GM19468 (cell line): ENCODE data around the gene RABL6.

Experiments used
- ATAC-seq: cut with Tn5 transposase; IDR thresholded peaks from one replicate; pipeline ENCODE4 v1.9.1; 2021; ENCODE audit warnings: mild to moderate bottlenecking, moderate library complexity, moderate number of reproducible peaks; ENCODE audit not compliant: unreplicated experiment; ENCODE audit errors: extremely low read depth

RABL6 gene

DNA sequence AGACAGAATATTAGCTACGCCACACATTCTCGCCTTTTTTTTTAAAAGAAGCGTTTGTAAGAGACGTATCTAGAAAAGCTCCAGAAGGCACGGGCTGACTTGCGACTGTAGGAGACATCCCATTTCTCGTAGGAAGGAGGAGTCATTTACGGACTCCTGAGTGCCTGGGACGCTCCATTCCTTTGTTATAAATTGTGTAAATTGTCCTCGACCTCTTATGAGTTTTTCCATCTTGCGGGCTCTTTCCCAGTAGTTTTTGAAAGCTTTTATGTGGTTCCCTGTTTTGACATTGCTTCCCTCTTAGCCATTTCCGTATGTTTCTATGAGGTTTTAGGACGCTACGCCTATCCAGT, 1.0 kb downstream of the RABL6 start:
- ATAC-seq: no peak

DNA sequence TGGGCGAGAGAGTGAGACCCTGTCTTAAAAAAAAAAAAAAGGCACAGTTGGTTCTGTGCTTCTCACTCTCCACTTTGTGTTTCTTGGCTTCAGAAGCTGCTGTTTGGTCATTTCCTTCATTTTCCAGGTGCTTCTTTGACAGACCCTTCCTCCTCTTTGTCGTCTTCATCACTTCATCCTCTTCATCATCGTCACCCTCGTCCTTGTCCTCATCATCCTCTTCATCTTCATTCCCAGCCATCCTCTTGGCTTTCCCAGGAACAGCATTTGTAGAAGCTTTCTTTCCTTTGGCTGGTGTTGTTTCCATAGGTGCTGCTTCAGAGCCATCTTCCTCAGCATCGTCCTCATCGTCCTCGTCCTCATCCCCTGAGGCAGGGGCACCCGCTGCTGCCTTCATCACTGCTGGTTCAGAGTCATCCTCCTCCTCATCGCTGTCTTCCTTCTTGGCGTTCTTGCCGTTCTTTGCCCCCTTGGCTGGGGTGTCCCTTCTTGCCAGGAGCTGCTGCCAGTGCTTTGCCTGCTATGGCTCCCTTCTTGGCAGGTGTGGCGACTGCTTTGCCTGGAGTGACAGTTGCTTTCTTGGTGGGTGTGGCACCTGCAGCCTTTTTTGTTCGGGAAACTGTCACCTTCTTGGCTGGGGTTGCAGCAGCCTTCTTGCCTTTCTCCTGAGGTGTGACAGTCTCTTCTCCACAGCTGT, 7.1 kb downstream of the RABL6 start:
- no peak for ATAC-seq

DNA sequence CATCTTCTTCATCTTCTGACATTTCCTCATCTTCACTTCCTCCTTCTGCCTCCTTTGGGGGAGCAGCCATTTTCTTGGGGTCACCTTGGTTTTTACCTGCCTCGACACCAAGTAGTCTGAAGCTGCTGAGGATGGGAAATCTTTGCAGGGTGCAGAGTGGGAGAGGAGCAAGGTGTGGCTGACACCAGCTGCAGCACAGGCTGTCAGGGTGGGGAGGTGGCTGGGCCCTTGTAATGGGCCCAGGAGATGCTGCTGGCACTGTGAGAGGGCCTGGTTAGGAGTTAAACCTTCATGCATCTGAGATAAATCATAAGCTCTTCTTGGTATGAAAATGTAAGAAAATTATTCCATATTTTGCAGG, 7.7 kb downstream of the RABL6 start:
- ATAC-seq: no peak

DNA sequence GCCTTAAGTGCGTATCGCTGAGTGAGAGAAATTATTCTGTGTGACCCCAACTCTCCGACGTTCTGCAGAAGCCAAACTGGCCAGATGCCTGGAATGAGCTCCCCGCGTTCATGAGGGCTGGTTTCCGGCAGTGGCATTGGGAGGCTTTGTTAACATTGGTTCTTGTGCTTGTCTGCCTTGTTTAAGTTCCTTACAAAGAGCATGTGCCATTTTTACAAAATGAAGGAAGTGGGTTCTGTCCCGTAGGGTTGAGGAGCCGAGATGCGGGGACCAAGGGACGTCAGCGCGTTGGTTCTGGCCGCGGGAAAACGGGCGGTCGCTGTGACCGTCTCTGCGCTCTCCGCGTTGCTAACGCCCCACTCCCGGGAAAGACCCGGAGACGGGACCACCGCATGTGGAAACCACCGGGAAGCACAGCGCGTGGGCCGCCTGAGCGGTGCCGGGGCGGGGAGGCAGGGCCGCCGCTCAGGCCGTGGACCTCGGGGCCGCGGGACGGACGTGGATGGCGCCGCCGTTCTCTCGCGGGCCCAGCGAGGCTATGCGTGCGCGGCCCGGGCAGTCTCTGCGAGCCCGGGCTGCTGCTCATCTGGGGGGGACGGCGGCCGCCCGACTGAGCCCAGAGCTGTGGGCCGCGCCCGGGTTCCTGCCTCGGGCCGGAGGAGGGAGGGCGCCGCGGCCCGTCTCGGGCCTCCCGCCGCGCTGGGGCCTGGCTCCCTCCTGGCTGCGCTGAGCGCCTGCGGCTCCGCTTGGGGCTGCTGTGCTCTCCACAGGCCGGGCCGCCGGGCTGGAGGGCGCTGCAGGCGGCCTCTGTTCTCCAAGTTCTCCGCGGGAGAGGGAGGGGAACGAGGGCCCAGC, 13.4 kb downstream of the RABL6 start:
- no peak for ATAC-seq

DNA sequence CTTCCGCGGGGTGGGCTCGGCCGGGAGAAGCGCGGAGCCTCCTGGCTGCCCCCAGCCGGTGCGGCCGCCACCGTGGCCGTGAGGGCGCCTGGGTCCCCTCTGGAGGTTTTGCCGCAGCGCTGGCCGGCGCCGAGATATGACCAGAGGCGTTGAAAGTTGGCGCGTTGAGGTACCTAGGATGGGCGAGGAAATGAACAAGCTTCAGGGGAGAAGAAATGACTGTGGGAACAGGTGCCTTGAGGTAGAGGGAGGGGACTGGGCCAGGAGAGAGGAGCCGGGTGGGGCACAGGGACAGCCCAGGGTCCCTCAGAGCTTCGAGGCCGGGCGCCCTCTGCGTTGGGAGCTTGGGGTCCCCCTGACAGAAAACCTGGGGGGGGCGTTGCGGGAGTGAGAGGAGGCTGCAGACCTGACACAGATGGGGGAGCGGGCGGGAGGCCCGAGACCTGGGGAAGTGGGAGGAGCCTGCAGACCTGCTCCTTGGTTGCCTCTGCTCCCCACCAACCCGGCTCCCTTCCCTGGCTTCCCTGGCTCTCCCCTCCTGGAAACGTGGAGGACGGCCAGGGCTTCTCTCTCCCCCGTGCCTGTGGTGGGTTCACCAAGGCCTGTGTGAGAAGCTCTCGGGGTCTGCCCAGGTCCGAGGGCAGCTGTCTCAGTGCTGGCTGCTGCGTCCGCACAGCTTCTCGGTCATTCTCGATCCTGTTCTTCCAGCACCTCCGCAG, 14.2 kb downstream of the RABL6 start:
- ATAC-seq: no peak

DNA sequence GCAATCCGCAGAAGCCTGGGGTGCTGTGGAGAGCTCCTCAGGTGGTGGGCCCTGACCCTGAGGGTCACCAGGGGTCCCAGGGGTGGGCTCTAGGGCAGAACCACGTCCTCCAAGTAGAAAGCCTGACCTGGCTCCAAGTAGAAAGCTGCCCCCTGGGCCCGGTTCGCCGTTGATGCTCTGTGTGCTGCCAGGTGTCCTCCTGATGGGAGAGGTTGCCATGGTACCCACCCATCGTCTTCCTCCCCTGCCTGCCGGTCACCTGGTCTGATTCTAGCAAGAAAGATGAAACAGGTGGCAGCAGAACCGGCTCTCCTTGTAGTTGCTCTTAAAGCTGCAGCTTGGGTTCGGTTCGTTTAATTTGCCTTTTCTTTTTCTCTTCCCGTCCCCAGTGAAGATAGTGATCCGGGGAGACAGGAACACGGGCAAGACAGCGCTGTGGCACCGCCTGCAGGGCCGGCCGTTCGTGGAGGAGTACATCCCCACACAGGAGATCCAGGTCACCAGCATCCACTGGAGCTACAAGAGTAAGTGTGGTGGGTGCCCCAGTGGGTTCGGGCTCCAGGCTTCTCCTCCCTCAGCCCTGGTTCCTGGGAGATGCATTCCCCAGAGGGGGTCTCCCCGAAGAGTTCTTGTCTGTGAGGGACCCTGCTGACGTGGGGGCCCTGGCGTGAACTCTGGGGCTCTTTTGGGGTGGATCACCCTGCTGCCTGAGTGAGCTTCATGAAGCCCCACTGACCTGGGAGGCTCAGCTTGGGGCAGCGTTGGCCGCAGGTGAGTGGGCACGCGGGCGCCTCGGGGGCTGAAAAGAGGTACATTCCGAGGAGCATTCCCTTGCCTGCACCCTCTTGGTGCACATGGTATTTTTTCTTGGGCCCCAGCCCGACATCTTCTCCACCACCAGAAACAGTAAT, 15.6 kb downstream of the RABL6 start:
- ATAC-seq: no peak

DNA sequence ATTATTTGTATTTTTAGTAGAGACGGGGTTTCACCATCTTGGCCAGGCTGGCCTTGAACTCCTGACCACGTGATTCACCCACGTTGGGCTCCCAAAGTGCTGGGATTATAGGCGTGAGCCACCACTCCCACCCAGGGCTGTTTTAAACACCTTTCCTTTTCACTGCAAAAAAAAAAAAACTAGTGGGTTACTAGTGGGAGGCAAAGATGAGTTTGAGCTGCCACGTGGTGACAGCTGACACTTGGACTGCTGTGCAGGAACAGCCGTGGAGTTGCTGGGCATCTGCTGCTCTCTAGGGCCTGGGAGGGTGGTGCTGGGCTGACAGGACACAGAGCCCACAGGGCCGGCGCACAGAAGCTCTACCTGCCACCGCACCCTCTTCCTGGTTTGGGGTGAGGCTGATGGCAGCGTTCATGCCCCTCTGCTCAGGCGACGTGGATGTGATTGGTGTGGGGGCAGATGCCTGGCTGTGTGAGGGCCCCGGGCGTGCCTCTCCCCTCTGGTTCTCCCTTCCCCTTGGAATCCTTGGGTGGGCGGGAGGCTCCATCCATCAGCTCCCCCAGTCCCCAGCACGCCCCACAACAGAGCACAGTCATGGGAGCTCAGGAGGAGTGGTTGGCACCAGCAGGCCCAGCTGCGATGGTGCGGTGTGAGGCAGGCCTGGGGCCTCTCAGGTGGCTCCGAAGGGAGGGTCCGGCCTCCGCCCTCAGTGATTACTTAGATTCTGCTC, 16.9 kb downstream of the RABL6 start:
- no peak for ATAC-seq

DNA sequence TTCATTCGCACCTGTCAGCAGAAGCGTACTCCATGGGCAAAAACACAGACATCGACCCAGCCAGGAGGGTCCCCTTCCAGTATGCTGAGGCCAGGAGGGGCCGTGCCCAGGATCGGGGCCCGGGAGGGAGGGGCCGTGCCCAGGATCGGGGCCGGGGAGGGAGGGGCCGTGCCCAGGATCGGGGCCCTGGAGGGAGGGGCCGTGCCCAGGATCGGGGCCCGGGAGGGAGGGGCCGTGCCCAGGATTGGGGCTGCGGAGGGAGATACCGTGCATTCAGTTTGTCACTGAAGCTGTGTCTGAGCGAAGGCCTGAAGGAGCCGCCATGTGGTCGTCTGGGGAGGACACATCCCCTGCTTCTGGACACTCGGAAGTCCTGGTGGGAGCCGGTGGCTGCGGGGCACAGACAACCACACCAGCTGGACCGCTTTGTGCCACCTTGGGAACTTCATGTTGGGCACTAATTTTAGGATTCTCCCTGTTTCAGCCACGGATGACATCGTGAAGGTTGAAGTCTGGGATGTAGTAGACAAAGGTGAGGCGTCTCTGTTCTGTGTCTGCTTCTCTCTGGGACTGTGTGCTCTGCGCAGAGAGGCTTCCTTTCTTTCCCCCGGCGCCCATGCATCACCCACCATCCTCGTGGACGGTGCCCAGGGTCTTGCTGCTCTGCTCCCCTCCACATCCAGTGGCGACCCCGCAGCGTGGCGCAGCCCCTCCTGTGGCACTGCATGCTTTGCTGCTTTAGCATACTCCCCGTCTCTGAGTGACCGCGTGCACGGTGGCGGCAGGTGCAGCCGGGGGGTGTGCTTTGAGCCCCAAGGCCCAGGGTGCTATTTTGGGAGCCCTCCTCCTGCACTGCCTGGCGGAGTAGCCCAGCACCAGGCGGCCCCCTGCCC, 17.8 kb downstream of the RABL6 start:
- no peak for ATAC-seq

DNA sequence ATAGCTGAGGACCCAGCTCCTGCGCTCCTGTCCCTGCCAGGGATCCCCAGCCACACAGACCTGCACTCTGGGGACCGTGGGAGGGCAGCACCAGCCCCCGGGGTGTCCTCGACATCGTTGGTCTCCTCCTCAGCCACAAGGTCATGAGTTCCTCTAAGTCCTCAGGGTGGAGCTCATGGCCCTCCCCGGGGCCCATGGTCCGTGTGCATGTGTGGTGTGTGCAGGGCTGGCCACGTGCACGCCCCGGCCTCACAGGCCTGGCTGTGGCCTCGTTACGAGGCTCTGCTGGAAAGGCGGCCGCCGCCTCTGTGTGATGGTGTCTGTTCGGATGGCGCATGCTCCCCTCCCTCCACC, 18.4 kb downstream of the RABL6 start:
- ATAC-seq: no peak

DNA sequence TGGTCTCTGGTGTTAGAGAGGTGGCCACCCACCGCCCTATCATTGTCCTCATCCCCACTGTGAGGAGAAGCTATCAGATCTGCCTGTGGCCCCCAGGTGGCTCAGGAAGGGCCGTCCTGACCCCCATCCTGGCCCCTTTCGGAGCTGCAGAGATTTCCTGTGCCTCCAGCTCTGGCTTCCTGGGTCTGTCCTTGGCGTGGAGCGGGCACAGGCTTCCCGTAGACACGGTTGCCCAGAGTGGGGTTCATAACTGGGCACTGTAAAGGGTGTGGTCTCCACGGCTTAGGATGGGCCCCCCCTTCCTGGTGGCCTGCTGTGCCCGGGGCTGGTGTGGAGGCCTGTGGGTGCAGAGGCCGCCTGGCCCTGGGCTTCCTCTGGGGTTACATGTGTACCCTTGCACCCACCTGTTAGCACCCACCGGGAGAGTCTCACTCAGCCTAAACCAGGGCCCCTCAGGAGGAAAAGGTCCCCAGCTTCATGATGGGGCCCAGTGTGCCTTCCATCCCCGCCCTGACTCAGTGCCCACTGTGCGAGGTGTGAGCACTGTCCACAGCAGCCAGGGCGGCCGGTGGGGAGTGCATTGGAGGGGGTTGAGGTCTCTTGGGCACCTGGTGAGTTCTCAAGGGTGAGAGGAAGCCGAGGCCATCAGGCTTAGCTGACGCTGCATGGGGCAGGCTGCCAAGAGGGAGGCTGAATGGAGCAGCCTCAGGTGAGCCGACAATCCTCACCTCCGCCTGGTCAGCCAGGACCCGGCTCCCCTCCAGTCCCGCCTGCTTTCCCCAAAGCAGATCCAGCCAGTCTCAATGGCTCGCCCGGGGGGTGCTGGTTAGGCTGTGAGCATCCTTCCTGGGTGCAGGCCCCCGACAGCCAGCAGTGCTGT, 19.2 kb downstream of the RABL6 start:
- ATAC-seq: no peak

DNA sequence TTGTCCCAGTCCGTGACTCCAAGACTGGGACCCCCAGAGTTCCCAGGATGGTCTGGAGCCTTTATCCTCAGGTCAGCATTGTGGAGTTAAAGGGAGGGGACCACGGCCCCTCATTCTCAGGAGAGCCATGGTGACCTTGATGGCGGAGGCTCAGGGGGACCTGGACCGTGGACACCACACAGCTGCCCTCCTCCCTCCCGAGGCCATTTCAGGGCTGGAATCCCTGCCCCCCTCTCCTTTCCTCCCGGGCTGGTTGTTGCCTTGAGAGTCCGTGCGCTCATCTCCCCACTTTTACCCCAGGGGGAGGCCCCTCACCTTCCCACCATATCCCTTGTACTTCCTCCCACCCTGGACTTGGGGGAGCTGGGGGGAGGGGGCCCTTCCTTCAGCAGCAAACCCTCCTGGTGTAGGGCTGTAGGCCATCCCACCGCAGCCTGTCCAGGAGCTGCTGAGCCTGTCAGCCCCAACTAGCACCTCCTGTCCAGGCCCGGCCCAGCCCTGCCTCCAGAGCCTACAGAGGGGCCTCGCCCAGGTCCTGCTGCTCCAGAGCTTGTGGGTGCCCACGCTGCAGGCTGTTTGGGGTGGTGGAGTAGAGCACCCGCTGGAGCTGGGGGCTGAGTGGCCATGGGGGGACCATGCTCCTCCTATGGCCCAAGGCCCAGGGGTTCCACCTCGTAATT, 20.2 kb downstream of the RABL6 start:
- ATAC-seq: no peak

DNA sequence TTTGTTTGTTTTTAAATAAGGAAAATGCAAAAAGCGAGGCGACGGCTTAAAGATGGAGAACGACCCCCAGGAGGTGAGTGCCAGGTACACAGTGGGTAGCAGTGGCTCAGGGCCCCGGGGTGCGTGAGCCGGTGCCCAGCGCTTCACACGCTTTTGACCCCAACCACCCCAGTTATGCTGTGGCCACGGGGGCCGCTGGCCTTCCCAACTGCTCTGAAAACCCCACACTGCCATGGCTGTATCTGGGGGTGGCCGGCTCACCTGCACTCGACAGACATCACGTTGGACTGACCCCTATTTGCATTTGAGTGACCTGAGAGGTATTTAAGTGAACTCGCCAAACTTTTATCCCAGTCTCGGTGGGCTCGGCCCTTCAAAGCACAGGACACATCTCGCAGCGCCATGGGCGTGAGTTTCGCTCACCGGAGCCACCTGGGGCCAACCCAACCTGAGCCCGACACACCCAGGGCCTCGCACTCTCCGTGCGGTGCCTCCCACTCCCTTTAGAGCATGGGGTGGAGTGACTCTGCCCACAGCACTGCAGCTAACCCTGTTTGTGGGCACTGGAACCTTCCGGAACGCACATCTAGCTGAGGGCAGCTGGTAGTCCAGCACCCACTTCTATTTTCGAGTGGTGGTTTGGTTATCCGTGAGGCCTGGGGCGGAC, 20.9 kb downstream of the RABL6 start:
- no peak for ATAC-seq

DNA sequence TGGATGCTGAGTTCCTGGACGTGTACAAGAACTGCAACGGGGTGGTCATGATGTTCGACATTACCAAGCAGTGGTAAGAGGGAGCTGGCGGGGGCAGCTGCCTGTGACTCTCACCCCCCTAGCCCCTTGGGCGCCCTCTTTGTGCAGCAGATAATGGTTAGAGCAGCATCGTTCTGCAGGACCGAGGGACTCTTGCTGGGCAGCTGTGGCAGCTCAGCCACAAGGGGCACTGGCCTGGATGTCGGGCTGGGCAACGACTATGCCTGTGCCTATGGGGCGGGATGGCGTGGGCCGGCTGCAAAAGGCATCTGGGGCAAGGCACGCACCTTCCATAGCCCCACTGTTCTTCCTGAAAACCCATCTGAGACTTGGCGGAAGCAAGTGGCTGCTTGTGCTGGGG, 21.7 kb downstream of the RABL6 start:
- ATAC-seq: no peak

DNA sequence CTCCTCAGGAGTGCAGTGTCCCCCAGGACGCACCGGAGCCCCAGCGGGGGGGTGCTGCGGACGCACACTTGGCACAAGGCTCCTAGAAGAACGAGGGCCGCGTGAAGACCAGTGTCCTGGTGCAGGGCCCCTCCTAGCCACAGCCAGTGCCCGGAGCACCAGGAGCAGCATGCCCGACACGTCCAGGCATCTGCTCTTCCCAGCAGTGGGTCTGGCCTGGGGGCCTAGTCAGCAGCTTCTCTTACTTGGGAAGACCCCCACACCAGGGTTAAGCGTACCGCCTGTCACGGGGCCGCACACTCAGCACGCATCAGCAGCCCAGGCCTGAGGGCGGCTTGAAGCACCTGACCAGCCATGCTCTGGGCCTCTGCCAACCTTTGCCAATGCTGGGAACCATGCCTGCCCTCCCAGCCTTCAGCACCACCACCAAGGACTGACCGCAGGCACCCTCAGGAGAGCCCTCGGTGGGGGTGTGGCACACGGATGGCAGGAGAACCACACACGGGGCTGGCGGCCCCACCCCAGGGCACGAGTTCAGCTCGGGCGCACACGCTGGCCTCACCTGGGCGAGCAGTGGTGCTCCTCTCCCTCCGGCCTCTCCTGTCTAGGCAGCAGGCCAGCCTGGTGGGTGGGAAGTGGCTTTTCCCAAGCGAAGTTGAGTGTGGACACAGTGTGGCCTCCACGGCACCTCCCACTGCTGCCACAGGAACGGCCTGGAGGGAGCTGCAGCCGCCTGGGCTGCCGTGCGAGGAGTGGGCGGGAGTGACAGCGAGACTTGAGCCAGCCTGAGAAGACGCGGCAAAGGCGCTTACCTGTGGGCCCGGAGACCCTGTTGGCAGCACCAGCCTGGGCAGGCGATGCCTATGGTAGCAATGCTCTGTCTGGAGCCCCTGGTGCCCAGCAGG, 22.5 kb downstream of the RABL6 start:
- no peak for ATAC-seq

DNA sequence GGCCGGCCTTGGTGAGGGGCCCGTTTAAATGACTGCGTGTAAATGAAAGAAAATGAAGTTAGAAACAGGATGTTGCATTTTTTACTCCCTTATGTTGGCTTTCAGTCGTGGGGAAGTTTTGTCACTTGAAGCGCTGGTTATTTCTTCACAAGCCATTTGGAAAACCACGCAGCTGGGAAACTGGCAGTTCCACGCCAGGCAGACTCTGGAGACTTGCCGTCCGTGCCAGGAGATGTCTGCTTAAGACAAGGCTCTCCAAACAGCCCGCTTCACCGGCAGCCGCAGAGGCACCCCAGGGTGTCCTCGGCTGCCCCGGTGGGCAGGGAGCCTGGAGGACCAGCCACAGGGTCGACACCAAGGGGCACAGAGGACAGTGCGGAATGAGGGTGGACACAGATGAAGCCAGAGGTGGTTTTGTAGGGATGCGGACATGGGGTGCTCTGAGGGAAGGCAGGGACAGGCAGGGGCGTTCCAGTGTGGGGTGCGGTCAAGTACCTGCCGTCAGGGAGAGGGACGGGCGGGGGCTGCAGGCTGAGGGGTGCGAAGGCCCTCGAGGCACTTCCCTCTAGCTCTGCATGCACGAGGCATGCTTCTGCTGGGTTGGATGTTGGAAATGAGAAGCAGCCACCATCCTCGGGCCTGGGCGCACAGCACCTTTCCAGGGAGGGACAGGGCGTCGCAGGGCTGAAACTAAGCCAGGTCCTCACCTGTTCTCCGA, 23.4 kb downstream of the RABL6 start:
- ATAC-seq: no peak
